Transverse colon (tissue), 4 donors: ENCODE data around the gene BCAS4. TPM values are rescaled to one million over a fixed set of nuclear protein-coding genes. Genes with fewer than 3 reads are reported as not detected.

Experiments used
- DNase-seq: peaks from one replicate; pipeline ENCODE4 v3.0.0-alpha.2; 2019
- H3K27ac ChIP-seq, 4 donors: fragments of 200-600 bp; sonication (generic); 2 replicates each; pipeline ENCODE4 v1.5.1; 2016 to 2018; ENCODE audit warnings: inconsistent platforms in 4 of 4
- H3K27me3 ChIP-seq: fragments of 200-600 bp; sonication (generic); 2 replicates; pipeline ENCODE4 v1.5.1; 2017; ENCODE audit warnings: inconsistent platforms
- H3K36me3 ChIP-seq, 4 donors: fragments of 200-600 bp; sonication (generic); 2 replicates each; pipeline ENCODE4 v1.5.1; 2017 to 2019; ENCODE audit warnings: inconsistent platforms in 4 of 4
- H3K4me1 ChIP-seq, 4 donors: fragments of 200-600 bp; sonication (generic); 2 replicates each; pipeline ENCODE4 v1.5.1; 2017 to 2020; ENCODE audit warnings: inconsistent platforms in 4 of 4
- H3K4me3 ChIP-seq, 4 donors: fragments of 200-600 bp; sonication (generic); 1 replicate in 1 of 4; 2 replicates in 3 of 4; pipeline versions ENCODE4 v1.5.1 to v1.6.1; 2017 to 2019; ENCODE audit warnings: inconsistent platforms in 4 of 4
- H3K9me3 ChIP-seq, 2 donors: fragments of 200-600 bp; sonication (generic); 2 replicates each; pipeline ENCODE4 v1.5.1; 2017 to 2019; ENCODE audit warnings: inconsistent platforms in 2 of 2
- EP300 ChIP-seq: sonication (generic); formaldehyde crosslinking; IDR thresholded peaks from one replicate; pipeline ENCODE4 v1.6.1; 2017; ENCODE audit warnings: antibody characterized with exemption, low read depth
- POLR2A ChIP-seq: fragments of 450-650 bp; IDR thresholded peaks from one replicate; pipeline ENCODE4 v1.6.1; 2016; ENCODE audit warnings: antibody characterized with exemption, mild to moderate bottlenecking, moderate library complexity
- POLR2AphosphoS5 ChIP-seq, 3 donors: sonication (generic); formaldehyde crosslinking; IDR thresholded peaks; one replicate each; pipeline ENCODE4 v1.6.1; 2016; ENCODE audit warnings: antibody characterized with exemption in 3 of 3
- WGBS, 2 donors: methylation state at CpG; one replicate each; pipeline ENCODE4 v1.1.5; 2018; ENCODE audit warnings: low coverage in 1 of 2; 5-methylcytosine and 5-hydroxymethylcytosine counted together
- in situ Hi-C, 4 donors: fragments of 200-750 bp; cut with MboI; loops; one replicate each; pipeline versions ENCODE4 v1.15.0 to v1.15.1; 2017; ENCODE audit warnings: low sequenced_read_pairs in 3 of 4, low pct_ligation_motif_present in 1 of 4, low pct_unique_long_range_greater_than_20kb in 1 of 4
- intact Hi-C: fragments of 100-400 bp; cut with DNase I; formaldehyde crosslinking; loops from one replicate; pipeline ENCODE4 v1.15.1; 2023; ENCODE audit warnings: low total_unique reads
- total RNA-seq, 4 donors: library from RNA; depleted of rRNA; stranded (reverse); fragments of >200 nt; gene quantifications; one replicate each; pipeline ENCODE4 v1.1.0, GENCODE V29; 2016
- TF ChIP-seq, protein P1 (sequence below), 5 experiments: fragments of 200-600 bp in 3 of 5; fragments of 450-650 bp in 2 of 5; sonication (generic) in 3 of 5; IDR thresholded peaks; 1 replicate in 2 of 5; 2 replicates in 3 of 5; pipeline ENCODE4 v1.5.1; 2016 to 2017; ENCODE audit warnings: antibody characterized with exemption in 5 of 5, inconsistent platforms in 3 of 5, mild to moderate bottlenecking in 2 of 5, moderate library complexity in 1 of 5

Gene BCAS4
- total RNA-seq, 4 donors from 2014 or later, result 3.3 to 16.5 (median 4.0) TPM; not detected in 1

DNA sequence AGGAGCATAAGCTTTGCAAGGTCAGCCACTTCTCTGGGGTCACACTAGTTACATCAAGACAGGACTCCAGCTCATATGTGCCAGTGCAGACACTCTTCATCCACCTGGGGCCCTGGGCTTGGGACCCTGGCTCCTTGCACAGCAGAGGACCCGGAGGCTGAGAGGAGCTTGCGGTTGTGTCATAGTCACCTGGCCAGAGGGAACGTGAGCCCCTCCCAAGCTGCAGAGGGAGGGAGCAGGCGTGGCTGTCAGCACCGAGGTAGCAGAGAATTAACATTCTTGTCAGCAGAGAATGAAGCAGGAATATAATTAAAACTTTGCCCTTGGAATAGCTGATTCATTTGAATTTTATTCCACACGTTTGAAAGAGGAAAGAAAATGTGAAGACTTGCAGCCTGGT, 36.8 kb downstream of the BCAS4 start:
- Histone ChIP-seq H3K27me3 (no peaks in the 10 kb centered on the region), H3K36me3 (no peaks in the 10 kb centered on the region), H3K9me3 (no peaks in the 10 kb centered on the region), H3K27ac (no peak overlapping the region), H3K4me3 (no peak overlapping the region), H3K4me1 (no peaks in the 10 kb centered on the region)
- 60% methylated on average over 6 of the region's 6 CpGs; no CpG with 5 or more reads in 1 of the 2 donors for WGBS, 2 donors
- in situ Hi-C loops (no loop called here), intact Hi-C loops (no loop called here)
- no peak for DNase-seq
- TF ChIP-seq, protein P1, sequence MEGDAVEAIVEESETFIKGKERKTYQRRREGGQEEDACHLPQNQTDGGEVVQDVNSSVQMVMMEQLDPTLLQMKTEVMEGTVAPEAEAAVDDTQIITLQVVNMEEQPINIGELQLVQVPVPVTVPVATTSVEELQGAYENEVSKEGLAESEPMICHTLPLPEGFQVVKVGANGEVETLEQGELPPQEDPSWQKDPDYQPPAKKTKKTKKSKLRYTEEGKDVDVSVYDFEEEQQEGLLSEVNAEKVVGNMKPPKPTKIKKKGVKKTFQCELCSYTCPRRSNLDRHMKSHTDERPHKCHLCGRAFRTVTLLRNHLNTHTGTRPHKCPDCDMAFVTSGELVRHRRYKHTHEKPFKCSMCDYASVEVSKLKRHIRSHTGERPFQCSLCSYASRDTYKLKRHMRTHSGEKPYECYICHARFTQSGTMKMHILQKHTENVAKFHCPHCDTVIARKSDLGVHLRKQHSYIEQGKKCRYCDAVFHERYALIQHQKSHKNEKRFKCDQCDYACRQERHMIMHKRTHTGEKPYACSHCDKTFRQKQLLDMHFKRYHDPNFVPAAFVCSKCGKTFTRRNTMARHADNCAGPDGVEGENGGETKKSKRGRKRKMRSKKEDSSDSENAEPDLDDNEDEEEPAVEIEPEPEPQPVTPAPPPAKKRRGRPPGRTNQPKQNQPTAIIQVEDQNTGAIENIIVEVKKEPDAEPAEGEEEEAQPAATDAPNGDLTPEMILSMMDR (IDR thresholded peaks at IDR 0.05), result no peak
- TF ChIP-seq EP300 (no peak), POLR2A (no peak), POLR2AphosphoS5 (IDR thresholded peaks at IDR 0.05) (no peak)

GRCh38 chr20:50834599-50835005, 39.7 kb downstream of the BCAS4 start:
- intact Hi-C loops (no loop called here), in situ Hi-C loops (no loop called here)
- TF ChIP-seq POLR2A, result no peak
- TF ChIP-seq POLR2AphosphoS5 (IDR thresholded peaks at IDR 0.05), result no peak
- TF ChIP-seq, protein P1 (IDR thresholded peaks at IDR 0.05), result no peak
- no peak for TF ChIP-seq EP300
- no peaks in the 10 kb centered on the region for H3K9me3 ChIP-seq
- peaks cover 0 to 6% (median 0%) of the 10 kb centered on the region in 4 donors for H3K4me1 ChIP-seq
- no peak overlapping the region for H3K4me3 ChIP-seq
- no peaks in the 10 kb centered on the region for H3K27me3 ChIP-seq
- H3K27ac ChIP-seq, result no peak overlapping the region
- no peak for DNase-seq
- 59 to 71% methylated on average over 5 of the region's 5 CpGs for WGBS, 2 donors
- no peaks in the 10 kb centered on the region for H3K36me3 ChIP-seq

GRCh38 chr20:50837532-50838321, 42.9 kb downstream of the BCAS4 start:
- intact Hi-C loops (no loop called here), in situ Hi-C loops (no loop called here)
- DNase-seq, result no peak
- Histone ChIP-seq H3K27me3 (no peaks in the 10 kb centered on the region), H3K27ac (peak overlapping the region in 3 of 4 donors; percentile 11 to 39 (median 33)), H3K9me3 (no peaks in the 10 kb centered on the region), H3K4me3 (no peak overlapping the region), H3K4me1 (peaks cover 0 to 6% (median 0%) of the 10 kb centered on the region in 4 donors), H3K36me3 (no peaks in the 10 kb centered on the region)
- no peak for TF ChIP-seq EP300
- TF ChIP-seq, protein P1 (IDR thresholded peaks at IDR 0.05), result no peak
- TF ChIP-seq POLR2A, result no peak
- TF ChIP-seq POLR2AphosphoS5 (IDR thresholded peaks at IDR 0.05), result no peak
- 58 to 63% methylated on average over 5 to 22 of the region's 22 CpGs for WGBS, 2 donors

DNA sequence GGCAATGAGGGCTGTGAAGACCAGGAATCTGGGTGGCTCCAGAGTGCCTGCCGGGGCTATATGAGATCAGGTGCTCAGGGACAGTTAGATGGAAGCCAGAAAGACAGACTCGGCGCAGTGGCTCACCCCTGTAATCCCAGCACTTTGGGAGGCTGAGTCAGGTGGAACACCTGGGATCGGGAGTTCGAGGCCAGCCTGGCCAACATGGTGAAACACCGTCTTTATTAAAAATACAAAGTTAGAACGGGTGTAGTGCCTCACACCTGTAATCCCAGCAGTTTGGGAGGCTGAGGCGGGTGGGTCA, 43.4 kb downstream of the BCAS4 start:
- Histone ChIP-seq H3K9me3 (no peaks in the 10 kb centered on the region), H3K4me3 (no peak overlapping the region), H3K27ac (peak overlapping the region in 3 of 4 donors; percentile 11 to 39 (median 33)), H3K36me3 (no peaks in the 10 kb centered on the region), H3K4me1 (peaks cover 0 to 6% (median 0%) of the 10 kb centered on the region in 4 donors), H3K27me3 (no peaks in the 10 kb centered on the region)
- DNase-seq, result no peak
- intact Hi-C loops, result no loop called here
- 88 to 92% methylated on average over 7 to 8 of the region's 8 CpGs for WGBS, 2 donors
- TF ChIP-seq POLR2A (no peak), POLR2AphosphoS5 (IDR thresholded peaks at IDR 0.05) (no peak)
- TF ChIP-seq, protein P1 (IDR thresholded peaks at IDR 0.05), result no peak
- in situ Hi-C loops, result no loop called here
